Pancreas (tissue), 10 donors: ENCODE measurements around the gene MORC1. TPM values are rescaled to one million over a fixed set of nuclear protein-coding genes. Genes with fewer than 3 reads are reported as not detected.

Source experiments
- ATAC-seq, 4 donors: fragments of 200-7000 bp; cut with Tn5 transposase; one replicate each; pipeline versions ENCODE4 v1.8.0 to v1.9.1; 2020; ENCODE audit warnings: mild to moderate bottlenecking in 4 of 4, moderate library complexity in 4 of 4
- DNase-seq, 6 donors: peaks; one replicate each; pipeline ENCODE4 v3.0.0-alpha.2; 2020
- FAIRE-seq: peaks from 2 replicates; lab custom pipeline; 2012; peaks lifted over from hg19 to GRCh38; lab: Jason Lieb, UNC
- H3K27ac ChIP-seq, 4 donors: fragments of 200-600 bp; sonication (generic); 1 replicate in 3 of 4; 2 replicates in 1 of 4; pipeline versions ENCODE4 v1.5.0 to v1.8.0; 2020
- H3K27me3 ChIP-seq, 4 donors: fragments of 200-600 bp; one replicate each; pipeline ENCODE4 v1.8.0; 2021
- H3K36me3 ChIP-seq, 3 donors: fragments of 200-600 bp; sonication (generic) in 1 of 3; one replicate each; pipeline versions ENCODE4 v1.5.0 to v1.8.0; 2020 to 2021
- H3K4me1 ChIP-seq, 3 donors: fragments of 200-600 bp; one replicate each; pipeline ENCODE4 v1.8.0; 2021
- H3K4me3 ChIP-seq, 4 donors: fragments of 200-600 bp; sonication (generic) in 2 of 4; one replicate each; pipeline versions ENCODE4 v1.5.0 to v1.8.0; 2020 to 2021
- H3K9me3 ChIP-seq, 4 donors: fragments of 200-600 bp; one replicate each; pipeline ENCODE4 v1.8.0; 2021
- CTCF ChIP-seq, 4 donors: fragments of 200-600 bp; sonication (generic) in 3 of 4; IDR thresholded peaks; one replicate each; pipeline versions ENCODE4 v1.5.0 to v1.8.0; 2021; ENCODE audit warnings: antibody characterized with exemption in 4 of 4
- WGBS, 2 donors: extraction: QIAGEN DNeasy Blood & Tissue Kit; methylation state at CpG; one replicate each; pipeline ENCODE4 v1.1.7; 2013; 5-methylcytosine and 5-hydroxymethylcytosine counted together
- intact Hi-C, 3 donors: fragments of 100-400 bp; cut with DNase I; formaldehyde crosslinking; loops; one replicate each; pipeline versions ENCODE4 v1.11.1 to v1.14.2; 2022
- polyA plus RNA-seq, 2 donors: library from polyadenylated mRNA; stranded (reverse); fragments of 200-250 nt; gene quantifications; one replicate each; pipeline ENCODE4 v1.2.3, GENCODE V29; 2013
- total RNA-seq, 6 donors: library from RNA; stranded (reverse); fragmentation: NEBNext Ultra II Directional in 4 of 6; extraction: Animal tissue kit (Norgen Biotek cat#: 25700) in 4 of 6; gene quantifications; one replicate each; pipeline versions ENCODE4 v1.2.1 to v1.2.4, GENCODE V29; 2021 to 2023
- donor health status: healthy with polysubstance abuse.
- donor health status: DM: no; HTN: no; CAD: no; lungs with moderate emphysema.
- donor health status: DM: no; HTN: no; CAD: no.
- donor health status: control.
- donor health status: control.
- donor health status: Bipolar disorder and iron deficiency.
- donor health status: DM: yes; HTN: yes; CAD: no.
- donor health status: DM: no; HTN: no; CAD: no.
- donor health status: DM: no; HTN: no; CAD: no.
- donor health status: DM: yes; HTN: yes; CAD: no.

MORC1 gene
- total and polyA plus RNA-seq, 8 donors = not detected

GRCh38 chr3:109125902-109126301, 8.0 kb upstream of the MORC1 start:
- FAIRE-seq = peak; percentile 32
- no peak for TF ChIP-seq CTCF (IDR thresholded peaks at IDR 0.05)
- Histone ChIP-seq H3K27ac (no peak overlapping the region), H3K27me3 (no peaks in the 10 kb centered on the region), H3K4me1 (no peaks in the 10 kb centered on the region), H3K4me3 (no peak overlapping the region), H3K36me3 (no peaks in the 10 kb centered on the region), H3K9me3 (no peaks in the 10 kb centered on the region)
- no peak for DNase-seq
- no peak for ATAC-seq
- intact Hi-C loops = no loop called here

GRCh38 chr3:109122690-109123089, 4.8 kb upstream of the MORC1 start:
- Histone ChIP-seq H3K27me3 (no peaks in the 10 kb centered on the region), H3K4me3 (no peak overlapping the region), H3K27ac (no peak overlapping the region), H3K9me3 (no peaks in the 10 kb centered on the region), H3K4me1 (no peaks in the 10 kb centered on the region), H3K36me3 (no peaks in the 10 kb centered on the region)
- intact Hi-C loops = no loop called here
- no peak for TF ChIP-seq CTCF (IDR thresholded peaks at IDR 0.05)
- ATAC-seq (no peak), FAIRE-seq (no peak), DNase-seq (no peak)

GRCh38 chr3:109118584-109118983, 650 bp upstream of the MORC1 start:
- H3K27me3 ChIP-seq = no peaks in the 10 kb centered on the region
- H3K4me3 ChIP-seq = no peak overlapping the region
- peak in 1 of 4 donors; percentile 70 for ATAC-seq
- no peak for FAIRE-seq
- no peak for TF ChIP-seq CTCF (IDR thresholded peaks at IDR 0.05)
- no peak overlapping the region for H3K27ac ChIP-seq
- no peaks in the 10 kb centered on the region for H3K4me1 ChIP-seq
- H3K9me3 ChIP-seq = no peaks in the 10 kb centered on the region
- intact Hi-C loops = no loop called here
- 45 to 61% methylated on average over 7 of the region's 7 CpGs for WGBS, 2 donors
- no peaks in the 10 kb centered on the region for H3K36me3 ChIP-seq
- peak in 2 of 6 donors; percentile 12 to 31 for DNase-seq

- Histone ChIP-seq H3K27ac (no peak overlapping the region), H3K4me1 (no peaks in the 10 kb centered on the region), H3K27me3 (no peaks in the 10 kb centered on the region), H3K9me3 (no peaks in the 10 kb centered on the region), H3K4me3 (no peak overlapping the region), H3K36me3 (no peaks in the 10 kb centered on the region)
- no peak for TF ChIP-seq CTCF (IDR thresholded peaks at IDR 0.05)
- intact Hi-C loops = no loop called here
- DNase-seq (no peak), ATAC-seq (no peak), FAIRE-seq (no peak)
- 81% methylated on average over 2 of the region's 2 CpGs for WGBS, 2 donors
Measured at GRCh38 chr3:109116031-109116430, 1.9 kb downstream of the MORC1 start.

- Histone ChIP-seq H3K27ac (no peak overlapping the region), H3K27me3 (no peaks in the 10 kb centered on the region), H3K9me3 (no peaks in the 10 kb centered on the region), H3K36me3 (no peaks in the 10 kb centered on the region), H3K4me1 (no peaks in the 10 kb centered on the region), H3K4me3 (no peak overlapping the region)
- WGBS, 2 donors = 62 to 66% methylated on average over 2 of the region's 2 CpGs
- DNase-seq (no peak), FAIRE-seq (no peak), ATAC-seq (no peak)
- TF ChIP-seq CTCF (IDR thresholded peaks at IDR 0.05) = no peak
- intact Hi-C loops = no loop called here
Measured at GRCh38 chr3:109115451-109115850, 2.5 kb downstream of the MORC1 start.
